ENCODE measurements around the gene DHRS3.
"Not testable (repeated sequence)": the region's sequence is repeated elsewhere in the genome, so short reads cannot be mapped to it uniquely, and the experiment has no call there.

DHRS3 gene

DNA sequence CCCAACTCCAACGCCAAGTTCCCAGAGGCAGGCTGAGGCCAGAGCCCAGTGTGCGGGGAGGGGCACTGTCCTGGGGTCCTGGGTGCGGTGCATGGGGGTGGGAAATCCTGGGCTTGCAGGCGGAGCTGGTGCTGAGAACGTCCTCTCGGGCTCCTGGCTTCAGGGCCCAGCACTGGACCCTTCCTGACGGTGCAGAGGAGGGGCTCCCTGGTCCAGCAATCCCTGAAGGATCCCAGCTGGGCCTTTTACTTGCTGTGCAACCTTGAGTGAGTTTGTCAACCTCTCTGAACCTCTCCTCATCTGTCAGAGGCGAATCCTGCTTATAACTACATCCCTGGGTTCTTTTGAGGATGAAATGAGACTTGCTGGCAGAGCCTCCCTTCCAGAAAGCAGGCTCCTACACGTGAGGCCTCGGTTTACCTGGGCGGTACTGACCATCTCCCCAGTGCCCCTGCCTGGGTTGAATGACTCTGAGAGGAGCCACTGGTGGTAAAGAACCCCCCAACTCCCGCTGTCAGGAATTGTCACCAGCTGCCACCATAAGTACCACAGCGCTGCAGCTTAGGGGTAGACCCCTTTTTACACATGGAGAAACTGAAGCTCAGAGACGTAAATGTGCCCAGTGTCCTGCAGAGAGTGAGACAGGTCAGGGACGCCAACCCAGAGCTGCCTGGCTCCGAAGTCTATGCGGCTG lies 77.3 kb downstream of the DHRS3 start:
- DNase-seq (ENCODE audit: low read depth, low spot score): no peak

DNA sequence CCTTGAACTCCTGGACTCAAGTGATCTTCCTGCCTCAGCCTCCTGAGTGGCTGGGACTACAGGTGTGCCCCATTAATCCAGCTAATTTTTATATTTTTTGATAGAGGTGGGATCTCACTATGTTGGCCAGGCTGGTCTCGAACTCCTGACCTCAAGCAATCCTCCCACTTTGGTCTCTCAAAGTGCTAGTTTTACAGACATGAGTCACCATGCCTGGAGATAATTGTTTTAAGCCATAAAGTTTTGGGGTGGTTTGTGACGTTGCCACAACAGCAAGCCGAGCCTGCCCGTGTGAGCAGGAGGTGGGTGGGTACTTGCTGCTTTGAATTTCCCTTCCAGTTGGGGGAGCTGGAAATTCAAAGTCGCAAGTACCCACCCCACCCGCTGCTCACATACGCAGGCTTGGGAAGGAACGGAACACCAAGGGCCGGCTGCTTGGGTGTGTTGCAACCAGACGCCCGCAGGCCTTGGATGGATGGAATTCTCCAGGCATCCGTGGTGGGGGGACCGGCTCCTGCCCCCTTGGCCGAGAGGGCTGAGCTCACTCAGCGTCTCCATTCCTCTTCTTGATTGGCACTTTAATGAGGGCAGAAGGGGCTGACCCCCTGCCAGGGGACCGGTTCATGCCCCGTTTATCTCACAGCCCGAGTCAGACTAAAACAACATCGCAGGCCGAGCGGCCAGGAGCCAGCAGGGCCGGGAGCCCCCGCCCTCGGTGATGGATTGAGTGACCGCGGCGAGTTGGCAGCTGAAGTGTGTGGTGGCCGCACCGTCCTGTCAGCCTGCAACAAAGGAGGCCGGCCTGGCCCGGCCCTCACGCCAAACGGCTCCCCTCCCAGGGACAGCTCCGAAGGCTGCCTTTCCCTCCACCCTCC lies 78.1 kb downstream of the DHRS3 start:
- peak; percentile 99 for DNase-seq (ENCODE audit: low read depth, low spot score)

- no peak for DNase-seq (ENCODE audit: low read depth, low spot score)
Observed at GRCh38 chr1:12539320-12539704, 78.7 kb downstream of the DHRS3 start.

DNA sequence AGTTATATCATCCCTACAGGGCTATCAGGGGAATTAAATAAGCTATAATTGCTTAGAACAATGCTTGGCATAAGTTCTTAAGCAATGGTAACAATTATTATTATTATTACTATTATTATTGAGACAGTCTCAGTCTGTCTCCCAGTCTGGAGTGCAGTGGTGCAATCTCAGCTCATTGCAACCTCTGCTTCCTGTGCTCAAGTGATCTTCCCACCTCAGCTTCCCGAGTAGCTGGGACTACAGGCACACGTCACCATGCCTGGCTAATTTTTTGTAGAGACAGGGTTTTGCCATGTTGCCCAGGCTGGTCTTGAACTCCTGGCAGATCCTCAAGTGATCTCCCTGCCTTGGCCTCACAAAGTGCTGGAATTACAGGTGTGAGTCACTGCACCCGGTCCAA lies 79.5 kb downstream of the DHRS3 start:
- DNase-seq (ENCODE audit: low read depth, low spot score): not testable (repeated sequence)

DNA sequence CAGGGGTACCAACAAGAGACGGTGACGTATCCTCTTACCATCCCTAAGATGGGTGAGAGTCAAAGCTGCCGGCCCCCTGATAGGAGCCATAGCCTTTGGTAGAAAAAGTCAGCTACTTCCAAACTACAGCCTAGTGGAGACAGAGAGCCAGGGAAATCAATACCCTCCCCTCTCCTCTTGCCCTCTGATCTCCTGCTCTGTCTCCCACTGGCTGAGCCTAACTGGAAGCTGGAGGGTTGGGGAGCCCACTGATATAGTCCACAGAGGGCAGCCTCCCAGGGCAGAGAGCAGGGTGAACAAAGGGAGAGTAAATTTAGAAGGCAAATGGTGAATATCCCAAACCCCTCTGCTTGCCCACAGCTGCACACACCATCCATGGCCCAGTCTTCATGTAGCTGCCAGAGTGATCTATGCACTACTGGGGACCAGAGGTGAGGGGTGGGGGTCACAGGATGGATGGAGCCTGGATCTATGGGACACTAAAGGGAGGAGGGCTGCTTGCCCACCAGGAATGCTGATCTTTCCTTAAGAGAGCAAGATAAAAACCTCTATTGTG lies 80.0 kb downstream of the DHRS3 start:
- DNase-seq (ENCODE audit: low read depth, low spot score): no peak

GRCh38 chr1:12537294-12537693 lies 80.7 kb downstream of the DHRS3 start:
- DNase-seq (ENCODE audit: low read depth, low spot score): no peak

- no peak for DNase-seq (ENCODE audit: low read depth, low spot score)
Observed at GRCh38 chr1:12536023-12536639, 81.9 kb downstream of the DHRS3 start.

DNA sequence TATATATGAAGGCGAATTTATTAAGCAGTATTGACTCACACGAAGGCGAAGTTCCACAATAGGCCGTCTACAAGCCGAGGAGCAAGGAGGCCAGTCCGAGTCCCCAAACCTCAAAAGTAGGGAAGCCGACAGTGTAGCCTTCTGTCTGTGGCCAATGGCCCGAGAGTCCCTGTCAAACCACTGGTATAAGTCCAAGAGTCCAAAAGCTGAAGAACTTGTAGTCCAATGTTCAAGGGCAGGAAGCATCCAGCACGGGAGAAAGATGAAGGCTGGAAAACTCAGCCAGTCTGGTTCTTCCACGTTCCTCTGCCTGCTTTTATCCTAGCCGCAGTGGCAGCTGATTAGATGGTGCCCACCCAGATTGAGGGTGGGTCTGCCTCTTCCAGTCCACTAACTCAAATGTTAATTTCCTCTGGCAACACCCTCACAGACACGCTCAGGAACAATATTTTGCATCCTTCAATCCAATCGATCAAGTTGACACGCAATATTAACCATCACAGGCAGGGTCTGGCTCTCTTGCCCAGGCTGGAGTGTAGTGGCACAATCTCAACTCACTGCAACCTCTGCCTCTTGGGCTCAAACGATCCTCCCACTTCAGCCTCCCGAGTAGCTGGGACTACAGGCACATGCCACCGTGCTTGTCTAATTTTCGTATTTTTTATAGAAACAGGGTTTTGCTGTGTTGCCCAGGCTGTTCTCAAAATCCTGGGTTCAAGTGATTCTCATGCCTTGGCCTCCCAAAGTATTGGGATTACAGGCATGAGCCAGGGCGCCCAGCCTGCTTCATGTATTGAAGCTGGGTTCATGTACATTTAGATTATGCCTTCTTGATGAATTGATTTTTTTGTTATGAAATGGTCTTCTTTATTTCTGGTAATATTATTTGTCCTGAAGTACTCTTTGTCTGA lies 85.3 kb downstream of the DHRS3 start:
- DNase-seq (ENCODE audit: low read depth, low spot score): no peak

DNA sequence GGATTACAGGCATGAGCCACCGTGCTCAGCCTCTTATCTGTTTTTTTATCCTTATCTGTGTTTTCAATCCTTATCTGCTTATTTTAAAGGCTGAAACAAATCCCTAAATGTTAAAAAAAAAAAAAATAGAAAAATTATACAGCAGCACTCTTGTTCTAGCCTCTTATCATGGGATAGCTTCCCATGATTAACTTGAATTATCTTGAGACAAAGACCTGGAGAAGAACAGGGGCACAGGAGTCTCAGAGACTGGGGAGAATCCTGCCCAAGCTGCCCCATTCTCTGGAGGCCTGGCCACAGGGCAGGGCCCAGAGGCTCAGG lies 86.9 kb downstream of the DHRS3 start:
- DNase-seq (ENCODE audit: low read depth, low spot score): no peak

- no peak for DNase-seq (ENCODE audit: low read depth, low spot score)
Observed at GRCh38 chr1:12530462-12531178, 87.4 kb downstream of the DHRS3 start.

DNA sequence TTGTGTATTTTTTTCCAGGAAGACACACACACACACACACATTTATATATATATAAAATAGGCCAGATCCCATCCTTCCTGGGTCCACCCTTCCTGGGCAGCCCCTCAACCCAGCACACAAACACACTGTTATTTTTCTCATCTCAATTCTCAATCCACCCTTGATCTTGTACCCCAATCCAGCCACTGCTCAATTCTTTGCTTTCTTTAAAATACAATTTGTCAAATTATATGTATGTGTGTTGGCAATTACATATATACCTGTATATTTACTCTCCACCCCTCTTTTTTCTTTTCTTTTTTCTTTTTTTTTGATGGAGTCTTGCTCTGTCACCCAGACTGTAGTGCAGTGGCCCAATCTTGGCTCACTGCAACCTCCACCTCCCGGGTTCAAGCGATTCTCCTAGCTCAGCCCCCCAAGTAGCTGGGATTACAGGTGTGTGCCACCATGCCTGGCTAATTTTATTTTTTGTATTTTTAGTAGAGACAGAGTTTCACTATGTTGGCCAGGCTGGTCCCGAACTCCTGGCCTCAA lies 88.3 kb downstream of the DHRS3 start:
- DNase-seq (ENCODE audit: low read depth, low spot score): no peak

DNA sequence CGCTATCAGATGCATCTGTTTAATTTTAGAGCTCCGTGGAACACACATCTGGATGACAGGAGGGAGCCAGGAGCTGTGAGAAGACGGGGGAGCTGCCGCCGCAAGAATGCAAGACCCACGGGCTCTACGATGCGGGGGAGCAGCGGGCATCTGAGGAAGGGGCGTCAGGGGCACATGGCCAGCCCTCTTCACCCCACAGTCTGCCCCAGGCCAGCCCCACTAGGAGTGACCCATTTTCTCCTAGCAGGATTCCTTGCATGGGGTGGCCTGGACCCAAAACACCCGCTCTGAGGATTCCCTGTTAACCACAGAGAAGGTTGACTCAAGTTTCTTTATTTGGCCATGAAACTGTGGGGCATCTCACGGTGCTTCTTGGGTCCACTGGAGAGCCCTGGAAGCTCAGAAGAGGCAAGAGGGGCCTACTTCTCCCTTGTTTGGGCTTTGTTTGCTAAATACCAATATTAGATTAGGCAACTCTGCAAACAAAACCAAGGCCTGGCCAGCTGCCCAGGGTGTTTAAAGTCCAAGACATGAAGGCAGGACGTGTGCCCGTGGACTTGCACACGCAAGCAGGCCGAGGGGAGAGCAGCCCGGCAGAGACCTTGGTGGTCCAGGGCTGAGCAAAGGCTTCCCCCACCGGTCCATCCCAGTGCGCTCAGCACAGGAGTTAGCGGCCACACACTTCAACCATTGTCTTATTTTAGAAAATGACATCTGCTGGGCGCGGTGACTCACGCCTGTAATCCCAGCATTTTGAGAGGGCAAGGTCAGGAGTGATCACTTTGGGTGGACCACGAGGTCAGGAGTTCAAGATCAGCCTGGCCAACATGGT lies 89.8 kb downstream of the DHRS3 start:
- peak; percentile 66 for DNase-seq (ENCODE audit: low read depth, low spot score)

DNA sequence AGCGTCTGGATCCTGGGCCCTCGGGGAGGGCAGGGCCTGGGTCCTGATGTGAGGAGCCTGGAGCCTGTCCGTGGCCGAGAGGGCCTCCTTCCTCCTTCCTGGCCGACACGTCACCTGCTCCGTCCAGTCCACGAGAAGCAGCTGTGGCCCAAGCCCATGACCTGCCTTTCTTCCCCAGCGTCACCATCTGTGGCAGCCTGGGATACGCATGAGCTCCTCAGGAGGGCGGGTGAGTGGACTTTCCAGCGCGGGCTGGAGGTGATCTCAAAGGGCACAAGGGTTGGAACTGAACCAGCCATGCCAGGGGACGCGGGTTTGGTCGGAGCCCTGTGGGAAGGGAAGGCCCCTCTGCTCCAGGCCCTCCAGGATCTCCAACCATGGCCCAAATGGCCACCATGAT lies 90.4 kb downstream of the DHRS3 start:
- DNase-seq (ENCODE audit: low read depth, low spot score): no peak

- no peak for DNase-seq (ENCODE audit: low read depth, low spot score)
Observed at GRCh38 chr1:12525311-12526181, 92.5 kb downstream of the DHRS3 start.

GRCh38 chr1:12524266-12524665 lies 93.7 kb downstream of the DHRS3 start:
- no peak for DNase-seq (ENCODE audit: low read depth, low spot score)

DNA sequence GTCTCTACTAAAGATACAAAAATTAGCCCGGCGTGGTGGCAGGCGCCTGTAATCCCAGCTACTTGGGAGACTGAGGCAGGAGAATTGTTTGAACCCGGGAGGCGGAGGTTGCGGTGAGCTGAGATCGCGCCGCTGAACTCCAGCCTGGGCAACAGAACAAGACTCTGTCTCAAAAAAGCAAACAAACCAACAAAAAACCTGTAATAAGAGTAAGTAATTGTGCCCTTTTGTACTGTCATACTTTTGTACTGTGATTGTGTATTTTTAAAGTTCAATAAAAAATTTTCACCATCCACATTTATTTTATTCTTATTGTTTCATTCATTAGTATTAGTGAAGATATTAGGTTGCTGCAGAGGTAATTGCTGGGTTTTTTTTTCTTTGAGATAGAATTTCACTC lies 95.2 kb downstream of the DHRS3 start:
- not testable (repeated sequence) for DNase-seq (ENCODE audit: low read depth, low spot score)

GRCh38 chr1:12521096-12521495 lies 96.9 kb downstream of the DHRS3 start:
- DNase-seq (ENCODE audit: low read depth, low spot score): no peak

DNA sequence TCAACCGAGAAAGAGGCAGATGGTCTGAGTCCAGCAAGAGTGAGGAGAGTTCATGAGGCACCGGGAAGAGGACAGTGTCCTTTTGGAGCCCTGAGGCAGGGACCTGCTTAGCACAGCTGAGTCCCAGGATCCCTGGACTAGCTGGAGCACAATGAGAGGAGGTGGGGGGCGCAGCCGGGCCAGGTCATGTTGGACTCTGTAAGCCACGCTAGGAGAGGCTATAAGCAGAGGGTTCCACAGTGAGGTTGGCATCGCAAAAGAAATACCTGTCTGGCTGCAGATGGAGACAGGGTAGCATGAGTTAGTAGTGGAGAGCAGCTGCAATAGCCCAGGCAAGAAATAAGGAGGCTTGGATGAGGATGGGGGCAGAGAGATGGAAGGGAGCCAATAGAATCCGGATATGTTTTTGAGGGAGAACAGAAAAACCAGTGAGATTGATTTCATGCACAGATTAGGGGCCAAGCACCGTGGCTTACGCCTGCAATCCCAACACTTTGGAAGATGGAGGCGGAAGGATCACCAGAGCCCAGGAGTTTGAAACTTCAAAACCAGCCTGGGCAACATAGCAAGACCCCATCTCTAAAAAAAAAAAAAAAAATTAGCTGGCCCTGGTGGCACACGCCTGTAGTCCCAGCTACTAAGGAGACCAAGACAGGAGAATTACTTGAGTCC lies 98.2 kb downstream of the DHRS3 start:
- DNase-seq (ENCODE audit: low read depth, low spot score): no peak

Measured in astrocyte of the hippocampus (primary cell).